GM13977 (cell line): ENCODE measurements around the gene HECW1.

Experiments
- DNase-seq: peaks from one replicate; pipeline ENCODE4 v3.0.0; 2012; ENCODE audit warnings: low spot score
- in situ Hi-C: fragments of 300-500 bp; cut with MboI; formaldehyde crosslinking; loops from one replicate; pipeline ENCODE4 v1.12.0; 2022; ENCODE audit warnings: low sequenced_read_pairs, low pct_unique_long_range_greater_than_20kb, mixed read lengths, inconsistent platforms; ENCODE audit not compliant: unreplicated experiment
- TF ChIP-seq, protein P1 (sequence below): IDR thresholded peaks from 2 replicates; pipeline ENCODE4 v1.5.1; 2012; ENCODE audit warnings: mild to moderate bottlenecking, control low read depth; ENCODE audit not compliant: insufficient read depth; ENCODE audit errors: extremely low read depth, missing control alignments

Gene HECW1

DNA sequence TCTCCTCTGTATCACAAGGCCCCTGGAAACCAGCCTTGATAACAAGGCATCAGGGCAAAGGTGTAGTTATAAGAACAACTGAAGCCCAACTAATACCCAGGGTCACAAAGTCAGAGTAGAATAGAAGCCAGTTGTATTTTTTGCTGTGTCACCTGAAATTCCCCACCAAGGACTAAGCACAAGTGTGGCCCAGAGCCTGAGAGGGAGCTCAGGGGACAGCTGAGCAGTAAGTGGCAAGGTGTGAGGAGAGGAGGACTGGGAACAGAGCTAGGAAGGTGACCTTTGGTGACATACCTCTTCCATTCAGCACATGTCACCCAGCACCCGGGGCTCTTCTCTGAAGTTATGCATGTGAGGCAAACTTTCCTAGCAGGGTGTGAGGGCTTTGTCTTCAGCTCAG lies 179.9 kb downstream of the HECW1 start:
- in situ Hi-C loops, result no loop called here
- TF ChIP-seq, protein P1, sequence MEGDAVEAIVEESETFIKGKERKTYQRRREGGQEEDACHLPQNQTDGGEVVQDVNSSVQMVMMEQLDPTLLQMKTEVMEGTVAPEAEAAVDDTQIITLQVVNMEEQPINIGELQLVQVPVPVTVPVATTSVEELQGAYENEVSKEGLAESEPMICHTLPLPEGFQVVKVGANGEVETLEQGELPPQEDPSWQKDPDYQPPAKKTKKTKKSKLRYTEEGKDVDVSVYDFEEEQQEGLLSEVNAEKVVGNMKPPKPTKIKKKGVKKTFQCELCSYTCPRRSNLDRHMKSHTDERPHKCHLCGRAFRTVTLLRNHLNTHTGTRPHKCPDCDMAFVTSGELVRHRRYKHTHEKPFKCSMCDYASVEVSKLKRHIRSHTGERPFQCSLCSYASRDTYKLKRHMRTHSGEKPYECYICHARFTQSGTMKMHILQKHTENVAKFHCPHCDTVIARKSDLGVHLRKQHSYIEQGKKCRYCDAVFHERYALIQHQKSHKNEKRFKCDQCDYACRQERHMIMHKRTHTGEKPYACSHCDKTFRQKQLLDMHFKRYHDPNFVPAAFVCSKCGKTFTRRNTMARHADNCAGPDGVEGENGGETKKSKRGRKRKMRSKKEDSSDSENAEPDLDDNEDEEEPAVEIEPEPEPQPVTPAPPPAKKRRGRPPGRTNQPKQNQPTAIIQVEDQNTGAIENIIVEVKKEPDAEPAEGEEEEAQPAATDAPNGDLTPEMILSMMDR, result no peak
- no peak for DNase-seq

DNA sequence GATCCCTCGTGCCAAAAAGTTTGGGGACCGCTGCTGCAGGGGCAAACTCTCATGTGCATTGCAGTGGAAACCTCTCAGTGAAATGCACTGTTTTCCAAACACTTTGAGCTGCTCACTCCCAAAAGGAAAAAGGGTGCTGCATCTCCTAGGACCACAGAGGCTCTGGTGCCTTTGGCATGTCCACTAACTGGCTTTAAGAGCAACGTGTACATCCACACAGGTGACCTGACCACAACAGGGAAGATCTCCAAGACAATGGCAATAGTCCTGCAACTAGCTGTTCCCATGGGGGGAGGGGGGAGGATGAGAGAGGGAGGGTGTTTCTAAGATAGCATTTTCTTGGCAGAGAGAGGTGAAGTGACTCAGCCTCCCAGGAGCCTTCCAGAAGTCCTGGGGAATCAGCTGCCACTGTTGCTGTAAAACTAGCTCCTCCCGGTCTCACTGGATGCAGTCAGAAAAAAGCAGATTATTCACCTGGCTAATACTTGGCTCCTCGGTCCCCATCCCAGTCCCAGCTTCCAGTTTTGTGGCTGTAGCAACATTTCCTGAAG lies 181.7 kb downstream of the HECW1 start:
- in situ Hi-C loops, result no loop called here
- TF ChIP-seq, protein P1, result no peak
- DNase-seq, result no peak

DNA sequence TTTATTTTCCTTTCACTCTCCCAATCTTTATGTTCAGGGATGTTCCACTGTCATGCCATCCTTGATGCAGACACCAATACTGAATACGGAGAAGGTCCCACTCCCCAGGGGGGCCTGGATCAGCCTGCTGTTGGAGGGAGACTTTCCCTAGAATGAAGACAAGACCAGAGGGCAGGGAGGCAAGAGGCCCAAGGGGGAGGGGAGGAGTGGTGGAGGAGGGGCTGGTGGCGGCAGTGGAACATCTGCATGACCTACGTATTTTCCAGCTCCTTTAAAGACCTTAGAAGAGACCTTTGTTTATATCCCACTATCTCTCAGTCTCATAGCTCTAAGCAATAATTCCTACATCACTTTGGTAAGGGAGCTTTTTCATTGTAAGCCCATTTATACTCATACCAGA lies 183.0 kb downstream of the HECW1 start:
- in situ Hi-C loops, result no loop called here
- TF ChIP-seq, protein P1, result no peak
- DNase-seq, result no peak

DNA sequence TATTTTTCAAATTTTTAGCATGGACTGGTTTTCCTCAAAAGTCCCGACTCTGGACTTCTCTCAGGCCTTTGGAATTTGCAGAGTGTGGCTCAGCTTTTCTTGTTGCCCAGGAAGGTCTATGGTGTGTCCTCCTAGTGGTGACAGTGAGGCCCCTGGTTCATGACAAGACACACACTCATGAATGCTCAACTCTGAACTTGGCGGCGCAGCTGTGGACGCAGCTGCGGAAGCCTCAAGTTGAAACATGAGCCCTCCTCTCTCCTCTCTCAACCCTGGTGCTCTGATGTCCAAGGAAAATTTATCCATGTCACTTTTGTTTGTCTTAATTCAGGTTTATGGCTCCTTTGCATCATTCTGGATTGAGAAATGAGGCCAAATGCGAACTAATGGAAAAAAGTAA lies 183.9 kb downstream of the HECW1 start:
- no peak for DNase-seq
- in situ Hi-C loops, result no loop called here
- TF ChIP-seq, protein P1, result peak; percentile 2

DNA sequence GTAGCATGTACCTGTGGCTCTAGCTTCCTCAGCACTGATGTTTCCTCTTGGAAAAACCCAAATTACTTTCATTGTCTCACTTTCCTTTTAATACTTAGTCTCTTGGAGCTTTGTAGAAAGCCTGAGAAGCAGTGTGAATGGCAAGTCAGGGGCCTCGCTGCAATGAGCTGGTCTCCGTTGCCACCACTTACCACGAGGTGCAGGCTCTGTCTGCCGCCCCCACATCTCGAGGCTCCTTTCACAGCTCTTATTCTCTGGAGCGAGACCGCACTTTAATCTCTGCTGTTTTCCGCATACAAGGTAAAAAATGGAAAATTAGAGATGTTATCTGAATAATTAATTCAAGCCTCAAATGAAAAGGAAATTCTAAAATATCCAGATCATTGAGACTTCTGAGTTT lies 186.2 kb downstream of the HECW1 start:
- TF ChIP-seq, protein P1, result no peak
- in situ Hi-C loops, result no loop called here
- no peak for DNase-seq

DNA sequence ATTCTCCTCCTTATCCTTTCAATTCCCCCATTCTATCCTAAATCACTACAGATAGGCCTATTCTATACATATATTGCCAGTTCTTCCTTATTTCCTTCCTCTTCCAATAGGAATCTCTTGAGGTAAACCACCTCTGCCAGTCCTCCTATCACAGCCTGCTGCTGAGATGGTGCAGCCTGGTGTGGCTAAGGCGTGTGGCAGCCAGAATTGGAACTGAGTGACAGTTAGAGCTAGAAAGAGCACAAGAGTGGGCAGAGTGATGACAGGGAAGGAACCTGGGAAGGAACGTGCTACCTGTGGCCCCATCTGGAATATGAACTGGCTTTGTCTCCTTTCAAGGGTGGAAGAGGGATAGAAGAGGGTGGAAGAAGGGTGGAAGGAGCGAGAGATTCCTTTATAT lies 187.7 kb downstream of the HECW1 start:
- no peak for DNase-seq
- TF ChIP-seq, protein P1, result no peak
- in situ Hi-C loops, result no loop called here
